A172 (cell line): ENCODE measurements around the gene NFXL1. TPM values are rescaled to one million over a fixed set of nuclear protein-coding genes. Genes with fewer than 3 reads are reported as not detected.

Source experiments
- DNase-seq: peaks from one replicate; pipeline ENCODE4 v3.0.0-alpha.2; 2015; ENCODE audit warnings: low spot score
- total RNA-seq: library from RNA; depleted of rRNA; stranded (reverse); fragments of >200 nt; shearing (Covaris generic); gene quantifications from 2 replicates; pipeline ENCODE4 v1.2.3, GENCODE V29; 2014

The NFXL1 gene
- total RNA-seq, 1 experiment from 2014 or later: 5.9 TPM

- no peak for DNase-seq
These were observed 22.5 kb downstream of the NFXL1 start for GRCh38 chr4:47891928-47892327.

- no peak for DNase-seq
These were observed 32.2 kb downstream of the NFXL1 start for GRCh38 chr4:47882228-47882627.

- DNase-seq: no peak
These were observed 34.9 kb downstream of the NFXL1 start for GRCh38 chr4:47879458-47879857.

- DNase-seq: no peak
These were observed 37.4 kb downstream of the NFXL1 start for GRCh38 chr4:47876784-47877546.

GRCh38 chr4:47876310-47876709 lies 38.1 kb downstream of the NFXL1 start:
- no peak for DNase-seq

GRCh38 chr4:47873877-47874541 lies 40.4 kb downstream of the NFXL1 start:
- no peak for DNase-seq

GRCh38 chr4:47863486-47863885 lies 50.9 kb downstream of the NFXL1 start:
- no peak for DNase-seq

GRCh38 chr4:47862297-47862696 lies 52.1 kb downstream of the NFXL1 start:
- DNase-seq: no peak

GRCh38 chr4:47860305-47860704 lies 54.1 kb downstream of the NFXL1 start:
- DNase-seq: no peak

- DNase-seq: no peak
These were observed 56.4 kb downstream of the NFXL1 start for GRCh38 chr4:47858006-47858405.

- no peak for DNase-seq
These were observed 57.7 kb downstream of the NFXL1 start for GRCh38 chr4:47856713-47857112.

GRCh38 chr4:47855350-47855749 lies 59.0 kb downstream of the NFXL1 start:
- no peak for DNase-seq

GRCh38 chr4:47852136-47852535 lies 62.2 kb downstream of the NFXL1 start:
- no peak for DNase-seq

GRCh38 chr4:47849466-47849865 lies 64.9 kb downstream of the NFXL1 start:
- DNase-seq: no peak

GRCh38 chr4:47848041-47848440 lies 66.3 kb downstream of the NFXL1 start:
- DNase-seq: no peak

- DNase-seq: no peak
These were observed 71.4 kb downstream of the NFXL1 start for GRCh38 chr4:47842985-47843384.

- DNase-seq: no peak
These were observed 74.1 kb downstream of the NFXL1 start for GRCh38 chr4:47840291-47840690.

GRCh38 chr4:47839259-47839658 lies 75.1 kb downstream of the NFXL1 start:
- DNase-seq: no peak

GRCh38 chr4:47838445-47838844 lies 75.9 kb downstream of the NFXL1 start:
- no peak for DNase-seq

- no peak for DNase-seq
These were observed 76.5 kb downstream of the NFXL1 start, which contains the start of gene CORIN for GRCh38 chr4:47837908-47838294. CORIN (minus strand) TSS chr4:47838067; CDS start chr4:47837949, 118 bp downstream.

GRCh38 chr4:47837094-47837907 lies 77.1 kb downstream of the NFXL1 start:
- DNase-seq: no peak

- DNase-seq: peak; percentile 55
These were observed 77.7 kb downstream of the NFXL1 start for GRCh38 chr4:47836641-47837093.
